ENCODE data around the gene ANXA5.
"Not testable (repeated sequence)": the region's sequence is repeated elsewhere in the genome, so short reads cannot be mapped to it uniquely, and the experiment has no call there.

Gene ANXA5

GRCh38 chr4:121679267-121679666, 17.5 kb downstream of the ANXA5 start:
- DNase-seq (ENCODE audit: low read depth in 2 of 2) = no peak

- DNase-seq (ENCODE audit: low read depth in 2 of 2) = no peak
Measured at GRCh38 chr4:121677524-121677923, 19.3 kb downstream of the ANXA5 start.

- no peak for DNase-seq (ENCODE audit: low read depth in 2 of 2)
Measured at GRCh38 chr4:121676345-121677075, 20.3 kb downstream of the ANXA5 start.

GRCh38 chr4:121675715-121676114, 21.1 kb downstream of the ANXA5 start:
- DNase-seq (ENCODE audit: low read depth in 2 of 2) = no peak

- DNase-seq (ENCODE audit: low read depth in 2 of 2) = no peak
Measured at GRCh38 chr4:121674696-121675095, 22.1 kb downstream of the ANXA5 start.

- DNase-seq (ENCODE audit: low read depth in 2 of 2) = no peak
Measured at GRCh38 chr4:121674191-121674590, 22.6 kb downstream of the ANXA5 start.

- DNase-seq (ENCODE audit: low read depth in 2 of 2) = no peak
Measured at GRCh38 chr4:121669163-121669550, 27.6 kb downstream of the ANXA5 start.

- DNase-seq (ENCODE audit: low read depth in 2 of 2) = no peak
Measured at GRCh38 chr4:121668368-121669162, 28.2 kb downstream of the ANXA5 start.

- DNase-seq (ENCODE audit: low read depth in 2 of 2) = no peak
Measured at GRCh38 chr4:121666091-121666679, 30.6 kb downstream of the ANXA5 start.

- DNase-seq (ENCODE audit: low read depth in 2 of 2) = no peak
Measured at GRCh38 chr4:121665371-121665770, 31.4 kb downstream of the ANXA5 start.

- DNase-seq (ENCODE audit: low read depth in 2 of 2) = no peak
Measured at GRCh38 chr4:121662225-121662624, 34.6 kb downstream of the ANXA5 start.

GRCh38 chr4:121660175-121660933, 36.4 kb downstream of the ANXA5 start:
- not testable (repeated sequence) for DNase-seq (ENCODE audit: low read depth in 2 of 2)

- no peak for DNase-seq (ENCODE audit: low read depth in 2 of 2)
Measured at GRCh38 chr4:121658125-121658524, 38.7 kb downstream of the ANXA5 start.

- DNase-seq (ENCODE audit: low read depth in 2 of 2) = peak in 1 of 2 donors; percentile 2
Measured at GRCh38 chr4:121656269-121656641, 40.5 kb downstream of the ANXA5 start.

- no peak for DNase-seq (ENCODE audit: low read depth in 2 of 2)
Measured at GRCh38 chr4:121655320-121656268, 41.2 kb downstream of the ANXA5 start.

- no peak for DNase-seq (ENCODE audit: low read depth in 2 of 2)
Measured at GRCh38 chr4:121654738-121655137, 42.0 kb downstream of the ANXA5 start.

GRCh38 chr4:121653986-121654385, 42.8 kb downstream of the ANXA5 start:
- no peak for DNase-seq (ENCODE audit: low read depth in 2 of 2)

GRCh38 chr4:121653214-121653613, 43.6 kb downstream of the ANXA5 start:
- DNase-seq (ENCODE audit: low read depth in 2 of 2) = no peak

GRCh38 chr4:121651597-121651996, 45.2 kb downstream of the ANXA5 start:
- no peak for DNase-seq (ENCODE audit: low read depth in 2 of 2)

- no peak for DNase-seq (ENCODE audit: low read depth in 2 of 2)
Measured at GRCh38 chr4:121650741-121651140, 46.0 kb downstream of the ANXA5 start.

GRCh38 chr4:121648516-121648915, 48.3 kb downstream of the ANXA5 start:
- no peak for DNase-seq (ENCODE audit: low read depth in 2 of 2)
